Measurements from ENCODE around the gene PLBD2. TPM values are rescaled to one million over a fixed set of nuclear protein-coding genes. Genes with fewer than 3 reads are reported as not detected.

Gene PLBD2
- total RNA-seq, 2 experiments from 2014 or later: 3.4 to 14.4 TPM

- TF ChIP-seq EZH2phosphoT487 (IDR thresholded peaks at IDR 0.05; ENCODE audit: borderline replicate concordance, low read depth, low read length): no peak
- TF ChIP-seq CTCF (conservative IDR thresholded peaks at IDR 0.05; ENCODE audit: low read length): no peak
- H3K36me3 ChIP-seq (ENCODE audit: insufficient read depth, low read length): peaks cover 35% of the 10 kb centered on the region
- ChIA-PET CTCF (ENCODE audit: unreplicated experiment) (no interaction called here), POLR2A (no interaction called here)
- H3K79me2 ChIP-seq (ENCODE audit: insufficient read depth, low read depth, low read length): no peaks in the 10 kb centered on the region
- no peak overlapping the region for H3K4me2 ChIP-seq (ENCODE audit: low read length)
- H4K20me1 ChIP-seq (ENCODE audit: insufficient read depth, low read length): no peaks in the 10 kb centered on the region
- no peak overlapping the region for H2AFZ ChIP-seq (ENCODE audit: low read length)
- no peak overlapping the region for H3K27ac ChIP-seq (ENCODE audit: low read depth, low read length, poor library complexity, severe bottlenecking)
- H3K9me3 ChIP-seq (ENCODE audit: low read length): no peaks in the 10 kb centered on the region
- no peaks in the 10 kb centered on the region for H3K4me1 ChIP-seq (ENCODE audit: insufficient read depth, low read length, poor library complexity, severe bottlenecking)
- intact Hi-C loops (cut with micrococcal nuclease; ENCODE audit: unreplicated experiment): no loop called here
- DNase-seq (ENCODE audit: low spot score): no peak
- BruUV-seq (replicated peaks): no TSS peak
- H3K4me3 ChIP-seq (ENCODE audit: low read depth, low read length, poor library complexity, severe bottlenecking): no peak overlapping the region
- H3K9me2 ChIP-seq (ENCODE audit: insufficient read depth, low read length): no peaks in the 10 kb centered on the region
These were observed 19.9 kb downstream of the PLBD2 start for GRCh38 chr12:113378291-113378690.

GRCh38 chr12:113381220-113381619 lies 22.8 kb downstream of the PLBD2 start:
- TF ChIP-seq CTCF (conservative IDR thresholded peaks at IDR 0.05; ENCODE audit: low read length) (no peak), EZH2phosphoT487 (IDR thresholded peaks at IDR 0.05; ENCODE audit: borderline replicate concordance, low read depth, low read length) (no peak)
- no peaks in the 10 kb centered on the region for H3K9me3 ChIP-seq (ENCODE audit: low read length)
- H3K4me3 ChIP-seq (ENCODE audit: low read depth, low read length, poor library complexity, severe bottlenecking): no peak overlapping the region
- no TSS peak for BruUV-seq (replicated peaks)
- POLR2A ChIA-PET: no interaction called here
- CTCF ChIA-PET (ENCODE audit: unreplicated experiment): no interaction called here
- no peak overlapping the region for H2AFZ ChIP-seq (ENCODE audit: low read length)
- H4K20me1 ChIP-seq (ENCODE audit: insufficient read depth, low read length): no peaks in the 10 kb centered on the region
- no peaks in the 10 kb centered on the region for H3K9me2 ChIP-seq (ENCODE audit: insufficient read depth, low read length)
- no peak for DNase-seq (ENCODE audit: low spot score)
- no peaks in the 10 kb centered on the region for H3K79me2 ChIP-seq (ENCODE audit: insufficient read depth, low read depth, low read length)
- H3K4me1 ChIP-seq (ENCODE audit: insufficient read depth, low read length, poor library complexity, severe bottlenecking): no peaks in the 10 kb centered on the region
- no peak overlapping the region for H3K27ac ChIP-seq (ENCODE audit: low read depth, low read length, poor library complexity, severe bottlenecking)
- H3K4me2 ChIP-seq (ENCODE audit: low read length): no peak overlapping the region
- intact Hi-C loops (cut with micrococcal nuclease; ENCODE audit: unreplicated experiment): no loop called here
- peaks cover 25% of the 10 kb centered on the region for H3K36me3 ChIP-seq (ENCODE audit: insufficient read depth, low read length)

GRCh38 chr12:113382206-113382605 lies 23.8 kb downstream of the PLBD2 start:
- TF ChIP-seq EZH2phosphoT487 (IDR thresholded peaks at IDR 0.05; ENCODE audit: borderline replicate concordance, low read depth, low read length): no peak
- TF ChIP-seq CTCF (conservative IDR thresholded peaks at IDR 0.05; ENCODE audit: low read length): no peak
- Histone ChIP-seq H2AFZ (ENCODE audit: low read length) (no peak overlapping the region), H3K79me2 (ENCODE audit: insufficient read depth, low read depth, low read length) (no peaks in the 10 kb centered on the region), H3K27ac (ENCODE audit: low read depth, low read length, poor library complexity, severe bottlenecking) (no peak overlapping the region), H3K36me3 (ENCODE audit: insufficient read depth, low read length) (peaks cover 24% of the 10 kb centered on the region), H4K20me1 (ENCODE audit: insufficient read depth, low read length) (no peaks in the 10 kb centered on the region), H3K4me3 (ENCODE audit: low read depth, low read length, poor library complexity, severe bottlenecking) (no peak overlapping the region), H3K4me2 (ENCODE audit: low read length) (no peak overlapping the region), H3K4me1 (ENCODE audit: insufficient read depth, low read length, poor library complexity, severe bottlenecking) (no peaks in the 10 kb centered on the region), H3K9me2 (ENCODE audit: insufficient read depth, low read length) (no peaks in the 10 kb centered on the region), H3K9me3 (ENCODE audit: low read length) (no peaks in the 10 kb centered on the region)
- ChIA-PET CTCF (ENCODE audit: unreplicated experiment) (interaction anchor here (0.6 kb wide), 1 partner anchor 444 kb away, joined by 5 read pairs; no protein-coding TSS in a partner anchor), POLR2A (interaction anchor here (0.7 kb wide), 1 partner anchor 20 kb away, joined by 3 read pairs; no protein-coding TSS in a partner anchor)
- no TSS peak for BruUV-seq (replicated peaks)
- intact Hi-C loops (cut with micrococcal nuclease; ENCODE audit: unreplicated experiment): no loop called here
- DNase-seq (ENCODE audit: low spot score): no peak

All from OCI-LY7 (cell line).